ENCODE data around the gene CMA1.

DNA sequence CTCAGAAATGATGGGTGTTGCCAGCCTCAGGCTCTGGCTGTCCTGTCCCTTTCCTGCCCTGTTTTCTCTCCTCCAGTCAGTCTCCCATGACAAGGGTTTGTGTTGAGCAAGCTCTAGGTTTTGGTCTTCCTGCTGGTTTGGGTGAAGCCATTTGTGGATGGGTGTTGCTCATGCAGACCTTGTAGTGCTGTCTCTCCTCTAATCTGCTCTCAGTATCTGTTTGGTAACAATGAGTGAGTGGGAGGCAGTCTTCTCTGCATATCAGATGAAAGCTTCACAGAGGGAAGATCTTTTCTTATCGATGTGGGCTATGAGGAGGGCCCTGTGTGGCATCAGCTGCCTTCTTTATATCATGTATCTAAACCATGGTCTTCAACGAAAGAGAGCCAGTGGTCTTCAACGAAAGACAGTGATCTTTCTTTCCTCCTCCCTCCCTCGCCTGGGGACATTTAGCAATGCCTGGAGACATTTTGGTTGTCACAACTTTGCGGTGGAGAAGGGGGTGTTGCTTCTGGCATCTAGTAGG is 3.6 kb downstream of the CMA1 start:
- TF ChIP-seq, protein P1, sequence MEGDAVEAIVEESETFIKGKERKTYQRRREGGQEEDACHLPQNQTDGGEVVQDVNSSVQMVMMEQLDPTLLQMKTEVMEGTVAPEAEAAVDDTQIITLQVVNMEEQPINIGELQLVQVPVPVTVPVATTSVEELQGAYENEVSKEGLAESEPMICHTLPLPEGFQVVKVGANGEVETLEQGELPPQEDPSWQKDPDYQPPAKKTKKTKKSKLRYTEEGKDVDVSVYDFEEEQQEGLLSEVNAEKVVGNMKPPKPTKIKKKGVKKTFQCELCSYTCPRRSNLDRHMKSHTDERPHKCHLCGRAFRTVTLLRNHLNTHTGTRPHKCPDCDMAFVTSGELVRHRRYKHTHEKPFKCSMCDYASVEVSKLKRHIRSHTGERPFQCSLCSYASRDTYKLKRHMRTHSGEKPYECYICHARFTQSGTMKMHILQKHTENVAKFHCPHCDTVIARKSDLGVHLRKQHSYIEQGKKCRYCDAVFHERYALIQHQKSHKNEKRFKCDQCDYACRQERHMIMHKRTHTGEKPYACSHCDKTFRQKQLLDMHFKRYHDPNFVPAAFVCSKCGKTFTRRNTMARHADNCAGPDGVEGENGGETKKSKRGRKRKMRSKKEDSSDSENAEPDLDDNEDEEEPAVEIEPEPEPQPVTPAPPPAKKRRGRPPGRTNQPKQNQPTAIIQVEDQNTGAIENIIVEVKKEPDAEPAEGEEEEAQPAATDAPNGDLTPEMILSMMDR (IDR thresholded peaks at IDR 0.05): no peak
- no peak for TF ChIP-seq POLR2A (IDR thresholded peaks at IDR 0.05)
